GM18907 (cell line): ENCODE measurements around the gene TCFL5.

ENCODE experiments used
- ATAC-seq: cut with Tn5 transposase; IDR thresholded peaks from one replicate; pipeline ENCODE4 v1.9.1; 2021; ENCODE audit warnings: mild to moderate bottlenecking, moderate library complexity; ENCODE audit not compliant: unreplicated experiment

TCFL5 gene

DNA sequence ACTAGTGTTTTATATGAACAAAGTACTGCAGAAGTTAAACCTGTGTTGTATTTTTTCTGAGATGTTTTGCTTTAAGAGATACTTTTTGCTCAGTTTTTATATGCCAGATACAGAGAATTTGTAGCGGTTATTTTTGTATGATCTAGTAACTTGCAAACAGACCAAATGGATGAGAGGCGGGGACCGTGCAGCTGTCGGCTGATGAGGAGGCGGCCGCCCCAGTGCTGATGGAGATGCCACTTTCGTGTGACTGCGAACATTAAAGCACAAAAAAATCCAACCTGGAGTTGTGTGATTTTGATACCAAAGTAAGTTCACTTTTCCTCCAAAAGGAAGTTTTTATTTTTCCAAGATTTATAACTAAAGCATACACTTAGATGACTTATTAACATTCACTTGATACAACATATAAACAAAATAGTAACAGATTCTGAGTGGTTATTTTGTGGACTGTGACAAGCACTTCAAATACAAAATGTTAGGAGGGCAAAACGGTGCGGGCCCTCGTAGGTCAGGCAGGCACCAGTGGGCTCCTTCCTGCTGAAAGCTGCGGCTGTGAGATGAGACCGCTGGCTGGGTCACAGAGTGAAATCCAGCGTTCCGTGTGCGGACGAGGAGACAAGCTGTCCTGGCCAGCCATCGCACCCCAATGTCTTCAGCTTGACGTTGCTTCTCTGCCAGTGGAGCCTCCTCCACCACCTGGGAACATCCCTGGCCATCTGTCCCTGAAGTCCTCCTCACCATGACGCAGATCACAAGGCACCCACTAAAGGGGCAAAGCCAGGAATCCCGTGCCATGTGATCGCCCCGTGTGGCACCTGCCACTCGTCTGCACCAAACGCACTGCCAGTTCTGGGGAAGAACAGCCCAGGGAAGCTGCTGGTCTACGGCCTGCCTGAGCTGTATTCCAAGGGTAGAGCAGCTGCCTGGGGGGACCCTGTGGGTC, 61.0 kb downstream of the TCFL5 start:
- ATAC-seq, result no peak

DNA sequence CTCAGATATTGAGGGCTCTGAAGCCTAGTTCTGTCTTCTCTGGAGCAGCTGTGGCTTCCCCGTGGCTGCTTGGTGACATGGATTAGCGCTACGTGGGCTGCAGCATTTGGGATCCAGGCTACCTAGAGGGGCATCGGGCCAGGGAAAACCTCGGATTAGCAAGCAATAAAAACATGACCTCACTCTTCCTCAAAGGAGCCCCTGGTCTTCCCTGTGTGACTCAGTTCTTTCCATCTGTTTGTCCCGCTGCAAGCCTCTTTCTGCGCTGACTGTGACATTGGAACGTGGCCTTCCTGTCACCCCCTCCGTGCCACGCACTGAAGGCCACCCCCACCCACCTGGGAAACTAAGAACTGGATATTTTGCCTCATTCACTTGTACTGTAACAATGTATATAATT, 61.7 kb downstream of the TCFL5 start:
- no peak for ATAC-seq

DNA sequence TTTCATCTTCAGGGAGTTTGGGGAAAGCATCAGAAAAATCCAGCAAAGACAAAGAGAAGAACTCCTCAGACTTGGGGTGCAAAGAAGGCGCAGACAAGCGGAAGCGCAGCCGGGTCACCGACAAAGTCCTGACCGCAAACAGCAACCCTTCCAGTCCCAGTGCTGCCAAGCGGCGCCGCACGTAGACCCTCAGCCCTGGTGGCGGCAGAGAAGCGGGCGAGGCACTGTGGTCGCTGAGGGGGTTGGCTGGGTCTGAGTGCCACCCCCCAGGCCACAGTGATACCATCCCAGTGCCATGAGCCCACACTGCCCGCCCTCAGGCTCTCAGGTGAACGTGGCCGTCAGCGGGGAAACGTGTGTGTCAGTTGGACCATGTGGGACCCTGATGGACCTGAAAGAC, 62.2 kb downstream of the TCFL5 start:
- ATAC-seq, result no peak

DNA sequence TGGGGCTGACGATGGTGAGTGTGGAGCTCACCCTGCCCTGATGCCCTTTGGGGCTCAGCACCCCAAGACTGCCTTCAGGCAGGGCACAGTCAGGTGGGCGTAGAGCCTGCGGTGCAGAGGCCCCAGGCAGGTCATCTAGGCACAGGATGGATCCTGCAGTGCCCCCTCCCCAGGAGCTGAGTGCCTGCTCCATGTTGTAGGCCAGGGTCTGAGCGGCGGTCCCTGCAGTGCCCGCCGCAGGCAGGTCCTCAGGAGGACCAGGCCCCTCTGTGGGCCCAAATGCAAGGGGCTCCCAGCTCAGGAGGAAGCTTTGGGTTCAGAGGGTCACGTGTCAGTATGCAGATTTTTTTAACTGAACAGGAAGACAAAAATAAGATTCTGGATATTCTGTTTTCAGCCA, 62.6 kb downstream of the TCFL5 start:
- ATAC-seq, result no peak

DNA sequence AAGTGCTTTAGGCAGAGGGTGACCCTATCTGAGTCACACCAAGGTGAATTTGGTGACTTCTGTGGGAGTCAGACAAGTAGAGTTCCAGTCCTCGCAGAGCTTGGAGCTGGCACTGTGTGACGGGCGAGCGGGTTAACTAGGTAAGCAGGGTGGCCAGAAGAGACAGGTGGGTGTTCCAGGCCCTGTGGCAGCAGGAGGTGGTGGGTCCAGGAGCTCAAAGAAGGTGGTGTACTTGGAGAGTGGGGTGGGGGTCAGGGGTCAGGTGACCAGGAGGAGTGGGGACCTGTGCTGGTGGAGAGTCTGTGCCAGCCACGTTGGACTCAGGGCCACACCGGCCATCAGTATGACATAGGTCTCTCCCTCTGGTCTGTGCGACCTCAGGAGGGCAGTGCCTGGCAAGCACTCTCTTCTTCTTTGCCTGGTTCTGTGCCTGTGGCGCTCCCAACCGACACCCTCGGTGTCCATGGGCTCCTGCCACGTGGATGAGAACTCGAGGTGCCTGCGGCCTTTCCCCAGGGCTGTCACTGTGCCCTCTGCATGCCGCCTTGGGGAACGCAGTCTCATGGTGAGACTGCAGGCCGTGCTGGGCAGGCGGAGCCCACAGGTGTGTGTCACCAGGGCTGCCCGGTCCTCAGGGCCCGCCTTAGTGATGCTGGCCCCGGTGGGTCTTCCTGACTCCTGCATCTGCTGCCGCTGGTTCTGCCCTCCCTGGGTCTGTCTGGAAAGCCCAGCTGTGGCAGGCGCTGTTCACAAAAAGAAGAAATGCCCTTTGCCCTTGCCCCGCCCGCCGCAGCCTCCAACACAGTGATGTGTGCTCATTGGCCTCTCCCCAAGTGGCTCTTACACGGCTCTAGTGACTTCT, 63.7 kb downstream of the TCFL5 start:
- no peak for ATAC-seq

DNA sequence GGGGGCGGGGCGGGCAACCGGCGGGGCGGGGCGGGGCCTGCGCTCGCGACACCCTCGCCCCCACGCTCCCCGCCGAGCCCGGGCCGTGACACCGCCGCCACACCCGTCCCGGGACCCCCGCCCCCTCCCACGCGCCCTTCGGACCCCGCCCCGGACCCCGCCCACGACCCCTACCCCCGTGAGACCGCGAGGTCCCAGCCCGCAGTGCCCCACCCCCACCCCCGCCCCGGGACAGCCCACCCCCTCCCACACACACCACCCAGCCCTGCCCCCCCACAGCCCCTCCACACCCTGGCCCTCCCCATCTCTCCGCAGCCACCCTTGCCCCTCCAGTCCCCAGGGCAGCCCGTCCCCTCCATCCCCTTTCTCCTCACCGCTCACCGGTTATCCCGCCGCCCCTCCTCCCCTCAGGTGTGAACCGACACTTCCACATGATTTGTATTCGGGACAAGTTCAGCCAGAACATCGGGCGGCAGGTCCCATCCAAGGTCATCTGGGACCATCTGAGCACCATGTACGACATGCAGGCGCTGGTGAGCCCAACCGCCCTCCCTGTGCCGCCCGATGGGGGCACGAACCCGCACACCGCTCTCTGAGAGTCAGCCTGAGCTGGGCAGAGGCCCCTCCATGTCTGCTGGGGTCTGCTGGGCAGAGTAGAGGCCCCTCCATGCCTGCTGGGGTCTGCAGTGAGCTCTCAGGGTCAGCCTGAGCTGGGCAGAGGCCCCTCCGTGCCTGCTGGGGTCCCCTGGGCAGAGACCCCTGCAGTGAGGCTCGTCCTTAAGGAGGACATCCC, 64.7 kb downstream of the TCFL5 start:
- no peak for ATAC-seq

DNA sequence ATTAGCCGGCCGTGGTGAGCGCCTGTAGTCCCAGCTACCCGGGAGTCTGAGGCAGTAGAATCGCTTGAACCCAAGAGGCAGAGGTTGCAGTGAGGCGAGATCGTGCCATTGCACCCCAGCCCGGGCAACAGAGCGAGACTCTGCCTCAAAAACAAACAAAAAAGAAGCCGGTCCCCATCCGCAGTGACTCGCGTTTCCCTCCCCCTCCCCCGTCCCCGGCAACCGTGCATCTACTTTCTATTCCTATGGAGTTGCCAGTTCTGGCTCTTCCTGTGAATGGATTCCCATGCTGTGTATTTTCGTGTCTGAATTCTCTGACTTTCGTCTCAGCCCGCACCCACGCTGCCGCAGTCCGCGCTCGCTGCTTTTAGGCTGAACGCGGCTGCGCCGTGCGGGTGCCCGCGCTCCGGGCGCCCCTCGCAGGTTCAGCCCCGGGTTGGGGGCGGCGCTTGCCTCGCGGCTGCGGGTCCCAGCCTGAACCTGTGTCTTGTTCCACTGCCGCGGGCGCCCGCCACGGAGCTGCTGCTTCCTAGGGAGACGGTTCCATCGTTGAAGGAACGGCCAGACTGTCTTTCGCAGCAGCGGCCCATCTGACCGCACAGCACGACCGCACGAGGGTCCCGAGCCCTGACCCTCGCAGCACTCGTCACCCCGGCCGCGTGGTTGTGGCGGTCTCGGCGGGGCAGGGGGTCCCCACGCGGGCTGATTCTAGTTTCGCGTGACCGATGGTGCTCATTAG, 66.4 kb downstream of the TCFL5 start:
- ATAC-seq, result no peak

DNA sequence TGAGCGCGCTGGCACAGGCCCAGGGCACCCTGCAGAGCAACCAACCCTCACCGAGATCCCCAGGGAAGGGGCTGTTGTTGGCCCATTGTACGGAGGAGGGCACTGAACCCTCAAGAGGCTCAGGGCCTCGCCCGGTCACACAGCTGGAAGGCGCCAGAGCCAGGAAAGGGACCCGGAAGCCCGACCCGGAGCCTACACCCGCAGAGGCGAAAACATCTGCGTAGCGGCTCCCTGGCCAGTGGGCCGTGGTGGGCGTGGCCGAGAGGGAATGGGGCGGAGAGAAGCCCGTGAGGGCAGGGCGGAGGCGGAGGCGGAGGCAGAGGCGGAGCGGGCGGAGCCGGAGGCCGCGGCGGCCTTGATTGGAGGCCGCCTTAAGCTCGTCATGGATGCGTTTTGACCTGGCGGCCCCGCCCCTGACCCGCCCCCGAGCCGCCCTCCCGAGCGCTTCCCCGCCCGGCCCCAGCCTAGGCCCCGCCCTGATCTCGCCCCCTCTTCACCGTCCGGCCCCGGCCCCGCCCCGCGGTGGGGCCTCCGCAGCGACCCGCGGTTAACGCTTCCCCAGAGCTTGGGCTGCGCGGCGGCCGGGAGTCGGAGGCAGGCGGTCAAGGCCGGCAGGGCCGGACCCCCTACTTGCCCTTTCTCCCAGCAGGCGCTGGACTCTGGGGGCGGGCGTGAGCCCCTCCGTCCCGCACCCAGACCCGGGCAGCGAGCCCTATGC, 67.5 kb downstream of the TCFL5 start:
- ATAC-seq, result peak; percentile 68

DNA sequence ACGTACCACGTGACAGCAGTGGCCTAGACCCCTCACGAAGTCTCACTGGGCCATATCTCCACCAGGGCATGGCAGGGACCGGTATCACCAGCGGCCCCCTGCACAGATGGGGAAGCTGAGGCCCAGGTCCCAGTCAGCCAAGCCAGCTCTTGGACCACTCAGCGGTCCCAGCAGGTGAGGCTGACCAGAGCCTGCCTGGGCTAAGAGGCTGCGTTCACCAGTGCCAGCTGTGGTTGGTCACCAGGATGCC, 67.9 kb downstream of the TCFL5 start:
- no peak for ATAC-seq

DNA sequence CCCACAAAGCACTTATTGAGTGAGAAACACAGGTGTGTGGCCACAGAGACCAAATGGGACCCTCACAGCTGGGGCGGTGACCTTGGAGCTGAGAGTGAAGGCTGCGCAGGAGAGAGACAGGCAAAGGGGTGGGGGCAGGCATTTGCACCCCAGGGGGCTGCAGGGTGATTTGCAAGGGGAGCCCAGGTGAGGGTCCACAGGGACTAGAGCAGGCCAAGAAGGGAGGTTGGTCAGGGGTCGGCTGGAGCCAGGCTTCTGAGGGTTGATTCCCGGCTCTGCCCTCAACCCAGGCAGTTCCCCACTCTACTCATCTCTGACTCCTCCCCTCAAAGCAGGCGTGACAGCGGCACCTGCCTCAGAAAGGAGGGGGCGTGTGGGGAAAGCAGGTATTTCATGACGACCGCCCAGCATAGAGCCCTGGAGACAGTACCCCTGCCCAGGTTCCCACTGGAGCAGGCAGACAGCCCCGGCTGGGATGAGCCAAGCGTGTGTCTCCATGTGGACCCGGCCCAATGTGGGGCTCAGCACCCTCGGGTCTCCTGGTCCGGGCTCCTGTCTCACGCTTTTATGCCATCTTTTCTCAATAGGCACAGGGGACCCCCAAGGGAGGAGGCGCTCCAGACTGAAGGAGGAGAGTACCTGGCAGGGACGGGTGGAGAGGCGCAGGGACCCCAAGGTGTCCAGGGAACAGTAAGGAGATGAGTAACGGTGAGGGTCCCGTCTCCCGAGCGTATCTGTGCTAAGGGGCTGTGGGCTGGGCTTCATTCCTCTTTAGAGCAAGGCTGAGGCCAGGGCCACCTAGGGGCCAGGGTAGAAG, 68.5 kb downstream of the TCFL5 start:
- ATAC-seq, result no peak

DNA sequence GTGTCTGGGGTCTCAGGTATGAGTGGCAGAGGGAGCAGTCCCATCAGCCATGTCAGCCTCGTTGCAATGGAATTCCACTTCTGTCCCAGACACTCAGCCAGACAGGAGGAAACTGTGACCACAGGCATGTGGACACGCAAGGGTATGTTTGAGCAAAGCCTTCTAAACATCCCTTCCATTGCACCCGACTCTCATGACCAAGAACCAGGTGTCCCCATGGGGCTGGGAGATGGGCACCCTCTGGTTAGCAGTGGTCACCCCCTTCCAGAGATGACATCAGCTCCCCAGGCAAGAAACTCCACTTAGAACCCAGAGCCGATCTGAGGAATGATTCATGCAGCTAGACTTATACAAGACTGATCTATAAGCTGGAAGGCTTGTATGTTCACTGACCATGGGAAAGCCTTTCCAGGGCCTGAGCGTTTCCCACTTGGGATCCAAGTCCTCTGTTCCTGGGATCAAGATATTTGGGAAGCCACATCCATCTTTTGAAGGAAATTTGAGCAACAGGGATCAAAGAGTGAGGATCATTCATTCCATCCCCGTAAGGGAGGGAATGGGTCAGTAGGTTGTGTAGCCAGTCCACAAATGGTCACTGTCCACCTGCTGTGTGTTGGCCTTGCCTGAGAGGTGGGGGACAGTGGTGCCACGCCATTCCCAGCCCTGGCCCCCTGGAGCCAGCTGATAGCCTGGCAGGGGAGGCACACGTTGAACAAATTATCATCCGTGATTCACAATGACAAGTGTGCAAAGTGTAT, 69.3 kb downstream of the TCFL5 start:
- ATAC-seq, result no peak

DNA sequence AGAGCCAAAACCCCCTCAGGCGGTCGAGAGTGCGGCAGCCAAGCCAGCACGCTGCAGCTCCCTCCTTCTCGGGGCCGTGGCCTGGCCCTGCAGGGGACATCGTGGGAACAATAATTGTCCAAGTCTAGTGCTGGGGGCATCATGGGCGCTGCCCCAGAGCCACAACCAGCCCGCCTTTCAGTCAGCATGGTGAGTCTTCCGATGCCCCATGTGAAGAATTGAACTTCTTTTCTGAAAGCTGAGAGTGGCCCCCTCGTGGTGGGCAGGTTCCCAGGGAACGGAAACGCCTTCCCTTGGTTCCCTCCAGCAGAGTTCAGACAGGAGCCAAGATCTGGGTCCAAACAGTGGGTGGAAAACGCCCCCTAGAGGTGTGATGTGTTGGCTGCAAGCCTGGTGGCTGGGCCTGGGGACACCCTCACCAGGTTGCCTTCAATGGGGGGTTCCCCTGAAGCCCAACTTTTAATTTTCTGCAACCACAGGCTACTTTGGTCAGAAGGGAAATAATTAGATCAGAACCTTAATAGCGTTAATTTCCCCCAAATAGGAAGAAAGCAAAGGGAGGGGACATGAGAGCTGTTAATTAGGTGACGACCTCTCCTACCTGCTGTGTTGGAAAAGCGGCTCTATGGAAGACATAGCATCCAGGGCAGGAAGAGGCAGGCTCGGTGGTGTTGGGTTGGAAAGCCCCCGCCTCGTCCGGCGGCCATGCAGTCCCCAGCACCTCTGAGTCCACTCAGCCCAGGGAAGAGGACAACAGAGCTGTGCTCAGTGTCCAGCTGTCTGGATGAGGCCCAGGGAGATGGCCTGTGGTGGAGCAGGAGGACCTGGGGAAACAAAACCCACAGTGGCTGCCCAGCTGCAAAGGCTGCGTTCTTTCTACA, 70.1 kb downstream of the TCFL5 start:
- ATAC-seq, result peak; percentile 22
